GM21360 (cell line): ENCODE measurements around the gene THPO.

ENCODE experiments used
- ATAC-seq: cut with Tn5 transposase; IDR thresholded peaks from one replicate; pipeline ENCODE4 v1.9.1; 2021; ENCODE audit warnings: mild to moderate bottlenecking, moderate library complexity; ENCODE audit not compliant: unreplicated experiment

The THPO gene

GRCh38 chr3:184366619-184367289 lies 11.3 kb downstream of the THPO start:
- no peak for ATAC-seq

GRCh38 chr3:184362668-184363546 lies 15.1 kb downstream of the THPO start:
- ATAC-seq = peak; percentile 87

GRCh38 chr3:184361932-184362667 lies 15.9 kb downstream of the THPO start:
- peak; percentile 1 for ATAC-seq

- ATAC-seq = peak; percentile 34
Observed at GRCh38 chr3:184361532-184361931, 16.5 kb downstream of the THPO start, which contains the start of the genes CLCN2 and POLR2H. CLCN2 (minus strand) TSS chr3:184361605; CDS start chr3:184361479, 126 bp downstream. POLR2H (plus strand) TSS chr3:184361710; CDS start chr3:184363493, 1,783 bp downstream.

- ATAC-seq = no peak
Observed at GRCh38 chr3:184360929-184361531, 17.0 kb downstream of the THPO start.

- no peak for ATAC-seq
Observed at GRCh38 chr3:184360070-184360928, 17.7 kb downstream of the THPO start.

- no peak for ATAC-seq
Observed at GRCh38 chr3:184359610-184360009, 18.4 kb downstream of the THPO start.

GRCh38 chr3:184358921-184359350 lies 19.1 kb downstream of the THPO start:
- ATAC-seq = no peak

- ATAC-seq = no peak
Observed at GRCh38 chr3:184358124-184358767, 19.8 kb downstream of the THPO start.

- no peak for ATAC-seq
Observed at GRCh38 chr3:184357248-184358123, 20.5 kb downstream of the THPO start.

GRCh38 chr3:184355261-184356040 lies 22.6 kb downstream of the THPO start:
- ATAC-seq = no peak

GRCh38 chr3:184354754-184355153 lies 23.3 kb downstream of the THPO start:
- no peak for ATAC-seq

GRCh38 chr3:184354121-184354728 lies 23.8 kb downstream of the THPO start:
- no peak for ATAC-seq

GRCh38 chr3:184353546-184353941 lies 24.5 kb downstream of the THPO start:
- ATAC-seq = no peak

- no peak for ATAC-seq
Observed at GRCh38 chr3:184352897-184353545, 25.0 kb downstream of the THPO start.

GRCh38 chr3:184352149-184352785 lies 25.7 kb downstream of the THPO start:
- ATAC-seq = no peak
